Measurements from ENCODE around the gene SAYSD1.
A peak's percentile ranks its signal among the peaks of the same experiment; 100 is the strongest.
"Not testable (repeated sequence)": the region's sequence is repeated elsewhere in the genome, so short reads cannot be mapped to it uniquely, and the experiment has no call there.

Gene SAYSD1

DNA sequence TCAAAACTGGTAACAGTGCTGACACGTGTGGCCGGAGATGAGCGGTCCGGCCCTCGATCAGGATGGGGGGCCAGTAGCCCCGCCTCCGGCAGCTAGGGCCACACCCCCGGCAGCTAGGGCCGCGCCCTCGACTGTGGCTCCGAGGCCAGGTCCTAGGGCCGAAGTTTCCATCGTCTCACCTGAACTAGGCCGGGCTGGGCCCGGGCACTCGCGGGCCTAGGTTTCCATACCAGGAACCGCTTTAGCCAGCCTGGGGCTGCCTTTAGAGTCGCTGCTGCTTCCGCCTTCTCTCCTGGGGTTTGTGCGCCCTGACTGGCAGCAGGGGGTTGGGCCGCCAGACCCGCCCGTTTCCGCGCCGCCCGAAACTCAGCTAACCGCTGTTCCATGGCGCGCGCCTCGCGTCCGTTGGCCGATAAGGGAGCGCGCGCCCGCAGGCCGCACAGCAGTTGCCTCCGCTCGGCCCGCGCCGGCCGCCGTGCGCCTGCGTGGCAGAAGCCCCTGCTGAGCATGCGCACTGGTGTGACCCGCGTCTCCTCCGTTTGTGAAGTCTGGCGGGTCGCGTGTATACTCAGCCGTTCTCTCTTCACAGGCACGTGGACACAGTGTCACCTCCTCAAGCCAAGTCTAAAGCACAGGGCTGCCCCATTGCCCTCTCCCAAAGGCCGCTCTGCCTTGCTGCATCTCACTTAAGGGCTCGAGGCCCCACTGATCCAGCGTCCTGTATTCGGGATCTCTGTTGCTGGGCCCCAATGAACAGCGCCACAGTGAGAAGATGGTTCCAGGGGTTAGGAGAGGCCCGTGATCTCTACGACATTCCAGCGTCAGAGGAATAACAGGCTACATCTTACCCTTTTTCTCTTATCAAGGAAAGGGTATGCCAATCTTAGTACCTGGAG is at the start of gene SAYSD1:
TSS of gene SAYSD1 (minus strand) at position 483 of the 896 bp plus-strand sequence. CDS start at position 386, 97 bp downstream.
- DNase-seq: peak; percentile 91

DNA sequence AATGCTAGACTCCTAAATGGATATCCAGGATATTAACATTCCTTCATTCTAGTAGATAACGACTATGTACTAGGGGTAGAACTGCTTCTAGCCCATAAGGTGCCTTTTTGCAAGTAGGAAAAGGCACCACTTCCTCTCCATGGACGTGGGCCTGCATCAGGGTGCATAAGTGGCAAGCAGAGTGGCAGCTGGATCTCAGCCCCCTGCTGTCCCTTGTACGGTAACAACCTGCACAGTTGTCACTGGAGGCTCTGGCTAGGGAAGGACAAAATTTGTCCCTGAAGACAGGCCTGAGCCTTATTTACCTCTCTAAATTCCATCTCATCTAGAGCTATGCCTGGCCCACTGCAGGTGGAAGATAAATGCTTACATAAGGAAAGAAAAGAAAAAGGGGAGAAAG is 42.5 kb upstream of the SAYSD1 start:
- DNase-seq: no peak

GRCh38 chr6:39156801-39157200 is 41.8 kb upstream of the SAYSD1 start:
- no peak for DNase-seq

DNA sequence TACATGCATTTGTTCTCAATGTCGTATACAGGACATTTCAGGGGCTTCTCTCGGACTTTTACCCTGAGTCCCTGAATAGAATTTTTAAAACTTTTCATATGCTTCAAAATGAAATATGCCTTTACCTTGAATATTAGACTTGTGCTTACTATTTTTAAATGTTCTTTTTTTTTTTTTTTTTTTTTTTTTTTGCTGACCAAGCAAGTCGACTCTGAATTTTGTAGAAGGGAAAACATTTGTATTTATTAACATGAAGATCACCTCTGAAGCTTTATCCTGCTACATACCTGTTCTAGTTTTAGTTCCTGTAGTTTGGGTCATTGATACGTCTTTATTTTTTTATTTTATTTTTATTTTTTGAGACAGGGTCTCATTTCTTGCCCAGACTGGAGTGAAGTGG is 39.7 kb upstream of the SAYSD1 start:
- DNase-seq: no peak

DNA sequence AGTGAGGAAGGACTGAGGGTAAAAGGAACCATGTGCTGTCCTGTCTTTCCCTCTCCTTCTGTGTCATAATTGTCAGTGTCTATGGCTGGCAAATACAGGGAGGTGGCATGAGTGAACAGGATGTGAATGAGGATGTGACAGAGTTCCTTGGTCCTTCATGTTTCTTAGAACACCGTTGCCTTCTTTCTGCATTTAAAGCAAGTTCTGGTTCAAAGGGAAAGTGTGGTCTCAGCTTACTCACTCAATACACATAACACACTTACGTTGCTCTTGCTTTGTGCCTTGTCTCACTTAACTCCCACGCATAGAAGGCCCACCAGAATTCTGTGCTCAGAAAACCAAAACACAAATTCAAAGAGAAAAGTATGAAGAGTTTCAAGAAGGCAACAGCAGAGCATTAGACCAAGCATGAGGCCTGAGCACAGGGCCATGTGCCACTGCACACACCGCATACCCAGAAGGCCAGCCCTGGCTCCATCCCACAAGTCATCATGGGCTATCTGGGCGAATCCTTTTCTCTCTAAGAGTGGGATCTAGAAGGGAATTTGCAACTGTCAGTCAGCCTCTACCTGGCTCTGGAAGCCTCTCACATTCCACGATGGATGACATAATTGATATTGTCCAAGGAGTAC is 38.9 kb upstream of the SAYSD1 start:
- DNase-seq: no peak

DNA sequence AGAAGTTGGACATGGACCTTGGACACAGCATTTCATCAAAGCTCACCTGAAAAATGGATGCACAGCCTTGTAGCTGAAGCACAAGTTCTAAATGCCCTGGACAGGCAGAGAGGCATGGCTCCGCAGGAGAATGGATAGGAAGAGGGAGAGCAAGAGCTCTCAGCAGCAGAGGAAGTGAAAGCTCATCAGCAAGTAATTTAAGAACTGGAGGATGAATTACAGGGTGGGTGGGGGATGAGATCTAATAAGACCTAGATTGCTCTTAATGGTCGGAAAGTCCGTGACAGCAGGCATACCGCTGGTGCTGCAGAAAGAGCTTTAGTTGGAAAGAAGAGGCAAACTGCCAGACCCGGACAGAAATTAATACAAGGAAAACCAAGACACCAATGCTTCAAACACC is 37.3 kb upstream of the SAYSD1 start:
- DNase-seq: no peak

DNA sequence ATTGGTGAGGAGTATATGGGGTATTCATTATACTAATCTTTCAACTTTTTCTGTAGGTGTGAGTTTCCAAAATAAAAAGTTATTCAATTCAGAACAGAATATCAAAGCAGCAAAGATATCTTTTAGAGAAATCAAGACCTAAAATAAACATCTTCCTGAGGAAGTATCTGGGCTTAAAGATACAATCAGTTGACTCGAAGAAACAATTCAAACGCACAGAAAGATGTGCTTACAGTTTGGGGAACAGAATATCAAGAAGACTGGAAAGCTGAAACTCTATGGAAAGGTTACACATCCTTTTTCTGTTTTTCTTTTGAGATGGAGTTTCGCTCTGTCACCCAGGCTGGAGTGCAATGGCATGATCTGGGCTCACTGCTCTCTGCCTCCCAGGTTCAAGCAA is 36.2 kb upstream of the SAYSD1 start:
- DNase-seq: no peak

DNA sequence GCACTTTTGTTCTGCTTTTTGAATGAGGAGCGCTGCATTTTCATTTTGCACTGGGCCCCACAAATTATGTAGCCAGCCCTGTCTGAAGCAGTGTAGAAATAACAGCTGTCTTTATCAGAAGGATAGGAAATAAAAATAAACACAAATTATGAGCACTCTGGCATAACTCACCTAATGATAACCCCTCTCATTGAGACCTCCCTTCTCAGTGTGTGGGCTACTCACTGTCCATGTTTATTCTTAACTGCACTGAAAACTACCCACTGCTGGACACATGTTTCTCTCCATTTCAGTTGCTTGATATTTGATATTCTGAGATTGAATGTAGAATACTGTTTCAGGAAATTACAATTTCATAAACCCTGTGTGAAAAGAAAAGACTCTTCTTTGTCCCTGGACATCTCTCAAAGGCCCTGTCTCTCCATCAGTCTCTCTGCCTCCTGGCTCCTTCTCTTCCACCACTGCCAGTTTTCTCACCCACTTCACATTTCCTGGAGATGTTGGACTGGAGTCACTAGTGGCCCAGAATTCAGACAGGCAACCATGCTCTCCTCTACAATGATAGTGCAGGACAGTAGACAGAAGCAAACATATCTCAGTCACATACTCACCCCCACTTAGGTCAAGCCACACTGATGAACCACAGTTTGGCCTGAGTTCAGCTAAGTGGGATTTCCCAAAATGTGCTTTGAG is 29.6 kb upstream of the SAYSD1 start:
- DNase-seq: no peak

DNA sequence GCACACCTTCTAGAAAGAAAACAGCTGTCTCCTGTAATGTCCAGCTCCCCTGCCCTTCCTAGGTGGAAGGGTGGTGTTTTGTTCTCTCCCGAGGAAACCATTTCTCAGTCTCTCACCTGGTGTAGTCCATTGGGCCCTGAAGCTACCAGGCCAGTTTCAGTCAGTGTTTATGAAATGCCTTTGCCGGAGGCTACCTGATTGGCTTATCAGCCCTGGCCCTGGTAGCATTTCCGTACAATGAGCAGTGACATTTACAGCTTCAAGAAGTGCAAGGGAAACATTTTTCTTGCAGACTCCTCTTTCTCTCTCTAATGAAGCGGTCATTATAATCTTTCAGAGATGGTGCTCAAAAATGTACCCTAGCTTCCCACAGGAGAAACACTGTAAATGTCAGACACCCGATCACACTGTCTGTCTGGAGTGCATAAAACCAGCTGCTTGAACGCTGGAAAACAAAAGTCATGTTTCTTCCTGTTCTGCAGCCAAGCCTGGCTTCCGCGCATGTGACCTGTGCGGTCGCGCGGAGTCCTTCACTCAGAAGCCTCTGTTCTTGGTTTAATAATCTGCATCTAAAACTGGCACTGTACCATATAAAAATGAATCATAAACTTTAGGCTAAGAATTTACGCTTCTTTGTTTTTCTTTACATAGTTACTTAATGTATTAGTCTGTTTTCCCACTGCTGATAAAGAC is 28.4 kb upstream of the SAYSD1 start:
- no peak for DNase-seq

GRCh38 chr6:39140556-39141167 is 25.7 kb upstream of the SAYSD1 start:
- no peak for DNase-seq

DNA sequence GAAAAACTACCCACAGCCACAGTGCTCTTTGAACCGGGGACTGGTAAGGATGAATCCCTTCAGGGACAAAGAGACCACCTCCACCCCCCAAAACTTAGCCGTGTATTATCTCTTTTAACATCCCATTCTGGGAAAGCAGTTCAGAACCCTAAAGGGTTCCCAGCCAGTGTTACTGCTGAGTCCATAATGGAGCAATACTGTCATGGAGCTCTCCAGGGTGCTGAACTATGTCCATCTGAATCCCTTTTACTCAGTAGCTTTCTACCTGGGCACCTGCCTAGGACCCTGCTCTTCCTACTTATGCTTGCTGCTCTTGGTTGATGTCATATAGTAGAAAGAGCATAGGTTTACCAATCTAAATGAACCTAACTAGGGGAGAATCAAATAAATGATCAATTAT is 22.3 kb upstream of the SAYSD1 start:
- no peak for DNase-seq

DNA sequence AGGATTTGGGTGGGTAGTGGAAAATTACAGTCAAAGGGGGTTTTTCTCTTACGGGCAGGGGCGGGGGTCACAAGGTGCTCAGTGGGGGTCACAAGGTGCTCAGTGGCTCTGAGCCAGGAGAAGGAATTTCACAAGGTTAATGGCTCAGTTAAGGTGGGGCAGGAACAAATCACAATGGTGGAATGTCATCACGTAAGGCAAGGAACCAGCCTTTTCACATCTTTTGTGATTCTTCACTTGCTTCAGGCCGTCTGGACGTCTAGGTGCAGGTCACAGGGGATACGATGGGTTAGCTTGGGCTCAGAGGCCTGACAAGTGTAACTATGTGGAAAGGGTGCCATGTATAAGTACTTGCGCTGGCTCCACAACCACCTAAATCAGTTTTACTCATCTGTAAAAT is 21.2 kb upstream of the SAYSD1 start:
- DNase-seq: not testable (repeated sequence)

DNA sequence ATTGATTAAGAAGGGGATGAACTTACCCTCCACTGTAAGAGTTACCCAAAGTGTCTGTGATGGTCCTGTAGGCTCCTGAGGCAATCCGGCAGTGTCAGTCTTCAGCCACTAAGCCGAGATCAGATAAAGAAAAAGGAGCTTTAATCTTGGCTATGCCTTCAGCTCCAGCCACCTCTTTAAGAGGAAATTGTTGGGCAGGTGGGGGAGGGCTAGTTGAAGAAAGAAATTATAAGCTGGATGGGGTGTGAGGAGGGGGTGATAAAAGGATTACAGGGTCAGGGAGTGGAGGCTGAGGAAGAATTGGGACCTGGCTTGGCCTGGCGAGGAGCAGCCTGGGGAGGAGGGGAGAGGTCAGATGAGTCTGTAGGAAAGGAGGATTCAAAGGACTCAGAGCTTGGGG is 19.8 kb upstream of the SAYSD1 start:
- not testable (repeated sequence) for DNase-seq

DNA sequence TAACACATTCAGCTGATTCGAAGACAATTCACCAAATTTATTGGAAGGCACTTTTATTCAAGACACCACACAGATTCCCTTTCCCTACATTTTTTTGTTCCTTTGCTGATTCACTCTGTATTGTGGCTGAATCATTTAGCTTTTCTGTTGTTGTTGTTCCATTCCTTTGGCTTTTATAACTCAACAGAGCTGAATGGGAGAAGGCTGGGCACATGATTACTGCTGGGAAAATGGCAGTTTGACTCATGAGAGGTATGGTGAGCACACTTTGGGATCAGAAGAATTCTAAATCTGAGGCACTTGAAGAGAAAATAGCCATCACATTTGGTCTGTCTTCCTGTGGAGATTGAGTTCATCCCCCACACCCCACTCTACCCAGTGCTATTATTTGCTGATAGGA is 15.7 kb upstream of the SAYSD1 start:
- no peak for DNase-seq

DNA sequence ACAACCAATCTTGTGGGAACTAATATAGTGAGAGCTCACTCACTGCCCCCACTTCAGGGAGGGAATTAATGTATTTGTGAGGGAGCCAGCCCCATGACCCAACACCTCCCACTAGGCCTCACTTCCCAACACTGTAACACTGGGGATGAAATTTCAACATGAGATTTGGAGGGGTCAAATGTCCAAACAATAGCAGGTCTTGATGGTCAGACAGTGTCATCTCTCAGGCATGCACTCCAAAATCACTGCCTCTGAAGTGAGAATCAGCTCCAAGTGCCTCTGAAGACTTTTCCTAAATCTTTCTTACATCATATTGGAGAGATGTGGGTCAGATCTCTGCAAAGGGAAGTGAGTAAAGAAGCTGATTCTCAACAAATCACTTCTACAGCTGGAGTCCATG is 13.8 kb upstream of the SAYSD1 start:
- DNase-seq: no peak

DNA sequence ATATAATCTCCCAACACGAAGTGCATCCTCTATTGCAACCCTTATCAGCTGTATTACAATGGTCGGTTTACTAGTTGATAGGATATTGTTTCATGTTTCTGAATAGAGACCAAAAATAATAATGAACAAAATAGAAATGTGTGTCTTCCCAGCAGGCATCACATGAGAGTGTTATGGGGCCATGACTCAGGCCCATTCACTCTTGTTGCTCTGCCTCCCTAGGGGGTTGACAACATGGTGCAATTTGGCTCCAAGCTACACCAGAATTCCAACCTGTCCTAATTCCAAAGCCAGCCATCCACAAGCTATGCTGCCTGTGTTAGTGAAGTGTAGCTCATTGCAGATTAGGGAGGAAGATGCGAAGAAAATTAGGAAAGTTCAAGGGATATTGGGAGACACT is 13.1 kb upstream of the SAYSD1 start:
- no peak for DNase-seq

GRCh38 chr6:39124114-39124513 is 9.1 kb upstream of the SAYSD1 start:
- no peak for DNase-seq

DNA sequence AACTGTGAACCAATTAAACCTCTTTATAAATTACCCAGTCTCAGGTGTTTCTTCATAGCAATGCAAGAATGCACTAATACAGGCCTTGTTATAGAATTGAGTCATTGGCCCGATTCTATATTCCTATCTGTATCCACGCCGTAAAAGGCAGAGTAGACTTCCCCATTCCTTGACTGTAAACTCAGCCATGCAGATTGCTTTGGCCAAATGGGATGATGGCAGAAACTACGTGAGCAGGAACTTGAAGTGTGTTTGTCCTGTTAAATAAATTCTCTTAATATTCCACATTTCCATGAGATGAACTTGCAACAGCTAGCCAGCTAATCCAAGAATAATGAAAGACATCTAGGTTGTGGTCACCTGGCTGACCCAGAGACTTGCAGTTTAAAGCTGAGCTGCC is 3.9 kb upstream of the SAYSD1 start:
- no peak for DNase-seq

GRCh38 chr6:39114388-39114703 is 640 bp downstream of the SAYSD1 start:
- no peak for DNase-seq

- no peak for DNase-seq
These were observed 1.2 kb downstream of the SAYSD1 start for GRCh38 chr6:39113788-39114187.

- no peak for DNase-seq
These were observed 3.7 kb downstream of the SAYSD1 start for GRCh38 chr6:39111280-39111679.

- no peak for DNase-seq
These were observed 6.7 kb downstream of the SAYSD1 start for GRCh38 chr6:39108041-39108839.
